SK-N-SH (cell line): ENCODE results near the gene SEMA4G. TPM values are rescaled to one million over a fixed set of nuclear protein-coding genes. Genes with fewer than 3 reads are reported as not detected.

Experiments used
- CTCF ChIA-PET: fragments of 300-600, 350-600 bp; formaldehyde crosslinking; extraction: SDS; loops from one replicate; lab custom pipeline; 2021; lab: Yijun Ruan, JAX
- POLR2A ChIA-PET: fragments of 350-600 bp; sonication (Branson Sonifier 250); formaldehyde crosslinking; extraction: SDS; loops from one replicate; lab custom pipeline; 2020; ENCODE audit warnings: antibody characterized with exemption, inconsistent platforms; lab: Yijun Ruan, JAX
- DNase-seq: peaks from one replicate; pipeline ENCODE4 v3.0.0; 2012
- H2AFZ ChIP-seq: fragments of 200-600 bp; sonication (generic); 2 replicates; pipeline ENCODE4 v1.8.1; 2016; ENCODE audit warnings: antibody characterized with exemption, mild to moderate bottlenecking, low read depth
- H3F3A ChIP-seq: fragments of 200-600 bp; sonication (generic); replicated peaks from 2 replicates; pipeline ENCODE3; 2016; ENCODE audit warnings: antibody characterized with exemption, mild to moderate bottlenecking; ENCODE audit not compliant: insufficient read depth
- H3K27ac ChIP-seq, 2 experiments: fragments of 200-500 bp in 1 of 2; fragments of 200-600 bp in 1 of 2; sonication (Bioruptor generic) in 1 of 2; sonication (generic), shearing (Covaris generic) in 1 of 2; 2 replicates each; pipeline versions ENCODE4 v1.5.1 to v1.6.1; 2014 to 2016; ENCODE audit warnings: low read depth in 2 of 2, inconsistent platforms in 1 of 2, low read length in 1 of 2, mild to moderate bottlenecking in 1 of 2, mixed read lengths in 1 of 2
- H3K27me3 ChIP-seq: fragments of 200-600 bp; sonication (generic), shearing (Covaris generic); 2 replicates; pipeline ENCODE4 v1.6.1; 2016; ENCODE audit warnings: mixed run types; ENCODE audit not compliant: insufficient read depth
- H3K36me3 ChIP-seq, 2 experiments: fragments of 200-500 bp in 1 of 2; fragments of 200-600 bp in 1 of 2; sonication (Bioruptor generic) in 1 of 2; sonication (generic) in 1 of 2; replicated peaks in 1 of 2; 2 replicates each; pipeline versions ENCODE3 to v1.5.1; 2014 to 2016; ENCODE audit warnings: low read length in 1 of 2, mild to moderate bottlenecking in 1 of 2; ENCODE audit not compliant: insufficient read depth in 2 of 2, control insufficient read depth in 1 of 2
- H3K4me1 ChIP-seq, 2 experiments: fragments of 200-500 bp in 1 of 2; fragments of 200-600 bp in 1 of 2; sonication (Bioruptor generic) in 1 of 2; sonication (generic), shearing (Covaris generic) in 1 of 2; 2 replicates each; pipeline versions ENCODE4 v1.5.1 to v1.6.1; 2014 to 2016; ENCODE audit warnings: low read depth in 1 of 2, low read length in 1 of 2, mixed run types in 1 of 2; ENCODE audit not compliant: insufficient read depth in 2 of 2, control insufficient read depth in 1 of 2
- H3K4me2 ChIP-seq: fragments of 200-600 bp; sonication (generic), shearing (Covaris generic); 2 replicates; pipeline ENCODE4 v1.6.1; 2017; ENCODE audit warnings: mixed run types
- H3K4me3 ChIP-seq, 2 experiments: fragments of 200-500 bp in 1 of 2; fragments of 200-600 bp in 1 of 2; sonication (Bioruptor generic) in 1 of 2; sonication (generic), shearing (Covaris generic) in 1 of 2; 2 replicates each; pipeline versions ENCODE4 v1.5.1 to v1.8.1; 2014 to 2016; ENCODE audit warnings: low read depth in 2 of 2, inconsistent platforms in 1 of 2, low read length in 1 of 2, mild to moderate bottlenecking in 1 of 2, mixed read lengths in 1 of 2, moderate library complexity in 1 of 2
- H3K79me2 ChIP-seq: fragments of 200-600 bp; sonication (generic); 2 replicates; pipeline ENCODE4 v1.8.1; 2017; ENCODE audit warnings: mild to moderate bottlenecking; ENCODE audit not compliant: insufficient read depth
- H3K9ac ChIP-seq: fragments of 200-600 bp; sonication (generic); 2 replicates; pipeline ENCODE4 v1.6.1; 2017; ENCODE audit warnings: mixed run types
- H3K9me2 ChIP-seq: fragments of 200-600 bp; sonication (generic); 2 replicates; pipeline ENCODE4 v1.6.1; 2017; ENCODE audit warnings: mixed run types
- H3K9me3 ChIP-seq: fragments of 200-600 bp; sonication (generic); 2 replicates; pipeline ENCODE4 v1.6.1; 2017; ENCODE audit warnings: mixed run types, mild to moderate bottlenecking, moderate library complexity
- H4K20me1 ChIP-seq: fragments of 200-600 bp; sonication (generic); 2 replicates; pipeline ENCODE4 v1.6.1; 2017; ENCODE audit warnings: mild to moderate bottlenecking, mixed run types; ENCODE audit not compliant: insufficient read depth
- ELF1 ChIP-seq: IDR thresholded peaks from 2 replicates; pipeline ENCODE4 v1.4.0; 2012
- EP300 ChIP-seq, 2 experiments: IDR thresholded peaks; 2 replicates each; pipeline versions ENCODE4 v1.4.0 to v1.6.1; 2012; ENCODE audit warnings: borderline replicate concordance in 1 of 2, low read depth in 1 of 2, low read length in 1 of 2
- FOXM1 ChIP-seq: IDR thresholded peaks from 2 replicates; pipeline ENCODE4 v1.4.0; 2012; ENCODE audit warnings: low read depth, mild to moderate bottlenecking
- GABPA ChIP-seq: IDR thresholded peaks from 2 replicates; pipeline ENCODE4 v1.4.0; 2012; ENCODE audit warnings: low read depth, mild to moderate bottlenecking
- GATA2 ChIP-seq: sonication (generic); formaldehyde crosslinking; IDR thresholded peaks from 2 replicates; pipeline ENCODE4 v1.5.0; 2020; ENCODE audit warnings: mild to moderate bottlenecking, missing genetic modification reagents
- IRF3 ChIP-seq: fragments of 150-350 bp; IDR thresholded peaks from 2 replicates; pipeline ENCODE4 v1.6.1; 2016; ENCODE audit warnings: mild to moderate bottlenecking, low read depth, low read length
- JUND ChIP-seq: IDR thresholded peaks from 2 replicates; pipeline ENCODE4 v1.4.0; 2012
- MXI1 ChIP-seq: IDR thresholded peaks from 2 replicates; pipeline ENCODE4 v1.6.1; 2012; ENCODE audit warnings: mild to moderate bottlenecking, low read depth, low read length, improper control_type of control experiment
- NFIC ChIP-seq: IDR thresholded peaks from 2 replicates; pipeline ENCODE4 v1.4.0; 2012; ENCODE audit warnings: borderline replicate concordance
- NRF1 ChIP-seq: IDR thresholded peaks from 2 replicates; pipeline ENCODE4 v1.6.1; 2012; ENCODE audit warnings: low read depth, mild to moderate bottlenecking, low read length
- POLR2AphosphoS5 ChIP-seq: IDR thresholded peaks from 2 replicates; pipeline ENCODE4 v1.6.1; 2012; ENCODE audit warnings: low read depth, low read length
- RAD21 ChIP-seq: IDR thresholded peaks from 2 replicates; pipeline ENCODE4 v1.6.1; 2012; ENCODE audit warnings: mild to moderate bottlenecking, low read length
- RCOR1 ChIP-seq: fragments of 150-350 bp; IDR thresholded peaks from 2 replicates; pipeline ENCODE4 v1.6.1; 2017; ENCODE audit warnings: antibody characterized with exemption, low read length
- REST ChIP-seq: IDR thresholded peaks from 2 replicates; pipeline ENCODE4 v1.6.1; 2012; ENCODE audit warnings: mild to moderate bottlenecking, low read depth, low read length, moderate library complexity
- RXRA ChIP-seq: IDR thresholded peaks from 2 replicates; pipeline ENCODE4 v1.4.0; 2012; ENCODE audit warnings: low read depth, mild to moderate bottlenecking, borderline replicate concordance
- SMC3 ChIP-seq: IDR thresholded peaks from 2 replicates; pipeline ENCODE4 v1.6.1; 2012; ENCODE audit warnings: low read depth, low read length, improper control_type of control experiment
- TEAD4 ChIP-seq: IDR thresholded peaks from 2 replicates; pipeline ENCODE4 v1.4.0; 2012; ENCODE audit warnings: mild to moderate bottlenecking, borderline replicate concordance; ENCODE audit not compliant: insufficient read depth
- USF1 ChIP-seq: IDR thresholded peaks from 2 replicates; pipeline ENCODE4 v1.4.0; 2012; ENCODE audit warnings: low read depth, borderline replicate concordance
- USF2 ChIP-seq: fragments of 150-350 bp; IDR thresholded peaks from 2 replicates; pipeline ENCODE4 v1.6.1; 2017; ENCODE audit warnings: antibody characterized with exemption, low read length, low read depth, borderline replicate concordance
- YY1 ChIP-seq: IDR thresholded peaks from 2 replicates; pipeline ENCODE4 v1.4.0; 2012; ENCODE audit warnings: low read depth, mild to moderate bottlenecking
- WGBS: methylation state at CpG from one replicate; pipeline ENCODE4 v1.1.6; 2017; ENCODE audit warnings: low lambda C conversion rate; 5-methylcytosine and 5-hydroxymethylcytosine counted together
- polyA plus RNA-seq, 3 experiments: library from polyadenylated mRNA; depleted of rRNA; stranded (reverse); fragments of >200 nt; gene quantifications; 2 replicates each; pipeline ENCODE4 v1.2.3, GENCODE V29; 2012

Gene SEMA4G
- polyA plus RNA-seq, 1 of the 3 experiments (the other 2 are of a cell fraction) = 16.2 TPM

- peaks cover 43 to 53% of the 10 kb centered on the region in 2 experiments for H3K36me3 ChIP-seq
- CTCF ChIA-PET = interaction anchor here (0.6 to 3.8 kb wide), 5 partner anchors 28 to 88 kb away, joined by 3 to 15 read pairs (median 7); no protein-coding TSS in a partner anchor
- H3K27ac ChIP-seq = no peak overlapping the region
- WGBS = 84% methylated on average over 4 of the region's 5 CpGs
- H3F3A ChIP-seq = peaks cover 10% of the 10 kb centered on the region
- H3K9ac ChIP-seq = no peak overlapping the region
- POLR2A ChIA-PET = interaction anchor here (1.3 kb wide), 1 partner anchor 52 kb away, joined by 3 read pairs; no protein-coding TSS in a partner anchor
- TF ChIP-seq EP300 (IDR thresholded peaks at IDR 0.05; ENCODE audit: borderline replicate concordance in 1 of 2, low read depth in 1 of 2, low read length in 1 of 2) = no peak
- no peak for TF ChIP-seq ELF1
- no peak for TF ChIP-seq USF2
- TF ChIP-seq, all 33 proteins: peak for 0
- Histone ChIP-seq H4K20me1 (no peaks in the 10 kb centered on the region), H3K27me3 (no peaks in the 10 kb centered on the region), H3K79me2 (no peaks in the 10 kb centered on the region), H3K4me1 (peaks cover 4 to 18% of the 10 kb centered on the region in 2 experiments; a peak in 2 of 4 replicates), H3K4me2 (no peak overlapping the region), H3K9me2 (no peaks in the 10 kb centered on the region), H2AFZ (no peak overlapping the region), H3K4me3 (no peak overlapping the region), H3K9me3 (no peaks in the 10 kb centered on the region)
- no peak for DNase-seq
These were observed 3.5 kb upstream of the SEMA4G start for GRCh38 chr10:100965820-100966219.

GRCh38 chr10:100966887-100967286 is 2.4 kb upstream of the SEMA4G start:
- CTCF ChIA-PET = interaction anchor here (0.7 to 3.4 kb wide), 6 partner anchors 21 to 405 kb away, joined by 3 to 18 read pairs (median 7); no protein-coding TSS in a partner anchor
- Histone ChIP-seq H3K27ac (no peak overlapping the region), H3K4me1 (peaks cover 4 to 19% of the 10 kb centered on the region in 2 experiments; a peak in 2 of 4 replicates), H3K9ac (no peak overlapping the region), H3K9me3 (no peaks in the 10 kb centered on the region), H3K9me2 (no peaks in the 10 kb centered on the region), H4K20me1 (no peaks in the 10 kb centered on the region), H2AFZ (no peak overlapping the region), H3F3A (peaks cover 3% of the 10 kb centered on the region), H3K4me2 (no peak overlapping the region), H3K36me3 (peaks cover 34 to 45% of the 10 kb centered on the region in 2 experiments), H3K27me3 (no peaks in the 10 kb centered on the region), H3K4me3 (no peak overlapping the region), H3K79me2 (no peaks in the 10 kb centered on the region)
- POLR2A ChIA-PET = interaction anchor here (1.3 kb wide), 1 partner anchor 54 kb away, joined by 3 read pairs; no protein-coding TSS in a partner anchor
- no peak for DNase-seq
- TF ChIP-seq FOXM1 (no peak), REST (no peak), USF1 (no peak), TEAD4 (no peak), NFIC (no peak), MXI1 (no peak), RCOR1 (no peak), YY1 (no peak), GATA2 (CRISPR knock-in tag) (no peak), ELF1 (no peak), NRF1 (no peak), GABPA (no peak), IRF3 (no peak), POLR2AphosphoS5 (no peak), RXRA (no peak), RAD21 (no peak), JUND (no peak), SMC3 (no peak)
- WGBS = 90% methylated on average over 2 of the region's 2 CpGs
